ENCODE results near the gene AGR3.

Gene AGR3

GRCh38 chr7:16811551-16811950, 70.2 kb downstream of the AGR3 start:
- Histone ChIP-seq H3K27ac (ENCODE audit: low read depth, low read length) (no peak overlapping the region), H3K9ac (ENCODE audit: low read length) (no peak overlapping the region), H4K20me1 (ENCODE audit: low read depth, low read length) (no peaks in the 10 kb centered on the region), H3K79me2 (ENCODE audit: insufficient read depth, low read length) (no peaks in the 10 kb centered on the region), H3K4me3 (ENCODE audit: insufficient read depth, low read length, poor library complexity, severe bottlenecking) (no peak overlapping the region), H3K27me3 (ENCODE audit: low read length) (no peaks in the 10 kb centered on the region), H3F3A (ENCODE audit: insufficient read depth) (no peaks in the 10 kb centered on the region), H3K36me3 (ENCODE audit: low read length) (no peaks in the 10 kb centered on the region), H2AFZ (ENCODE audit: low read depth, low read length, severe bottlenecking) (no peak overlapping the region), H3K9me3 (ENCODE audit: insufficient read depth, low read length) (no peaks in the 10 kb centered on the region), H3K9me2 (replicated peaks; ENCODE audit: insufficient read depth, low read length) (no peaks in the 10 kb centered on the region), H3K4me2 (ENCODE audit: low read depth, low read length, poor library complexity, severe bottlenecking) (no peak overlapping the region)
- TF ChIP-seq EZH2phosphoT487 (conservative IDR thresholded peaks at IDR 0.05; ENCODE audit: low read length), result no peak
- TF ChIP-seq CTCF (IDR thresholded peaks at IDR 0.05; ENCODE audit: insufficient read depth, low read length, poor library complexity, severe bottlenecking), result no peak

- Histone ChIP-seq H3K4me2 (ENCODE audit: low read depth, low read length, poor library complexity, severe bottlenecking) (no peak overlapping the region), H3K4me3 (ENCODE audit: insufficient read depth, low read length, poor library complexity, severe bottlenecking) (no peak overlapping the region), H3F3A (ENCODE audit: insufficient read depth) (no peaks in the 10 kb centered on the region), H3K36me3 (ENCODE audit: low read length) (no peaks in the 10 kb centered on the region), H3K9ac (ENCODE audit: low read length) (no peak overlapping the region), H2AFZ (ENCODE audit: low read depth, low read length, severe bottlenecking) (no peak overlapping the region), H3K9me3 (ENCODE audit: insufficient read depth, low read length) (no peaks in the 10 kb centered on the region), H3K27ac (ENCODE audit: low read depth, low read length) (no peak overlapping the region), H3K27me3 (ENCODE audit: low read length) (no peaks in the 10 kb centered on the region), H3K9me2 (replicated peaks; ENCODE audit: insufficient read depth, low read length) (no peaks in the 10 kb centered on the region), H3K79me2 (ENCODE audit: insufficient read depth, low read length) (no peaks in the 10 kb centered on the region), H4K20me1 (ENCODE audit: low read depth, low read length) (no peaks in the 10 kb centered on the region)
- TF ChIP-seq CTCF (IDR thresholded peaks at IDR 0.05; ENCODE audit: insufficient read depth, low read length, poor library complexity, severe bottlenecking) (no peak), EZH2phosphoT487 (conservative IDR thresholded peaks at IDR 0.05; ENCODE audit: low read length) (no peak)
Observed at GRCh38 chr7:16810573-16810972, 71.2 kb downstream of the AGR3 start.

- no peak overlapping the region for H3K4me2 ChIP-seq (ENCODE audit: low read depth, low read length, poor library complexity, severe bottlenecking)
- H3K9me3 ChIP-seq (ENCODE audit: insufficient read depth, low read length), result no peaks in the 10 kb centered on the region
- H3F3A ChIP-seq (ENCODE audit: insufficient read depth), result no peaks in the 10 kb centered on the region
- H3K9me2 ChIP-seq (replicated peaks; ENCODE audit: insufficient read depth, low read length), result no peaks in the 10 kb centered on the region
- H3K27ac ChIP-seq (ENCODE audit: low read depth, low read length), result no peak overlapping the region
- TF ChIP-seq EZH2phosphoT487 (conservative IDR thresholded peaks at IDR 0.05; ENCODE audit: low read length) (no peak), CTCF (IDR thresholded peaks at IDR 0.05; ENCODE audit: insufficient read depth, low read length, poor library complexity, severe bottlenecking) (no peak)
- H3K27me3 ChIP-seq (ENCODE audit: low read length), result no peaks in the 10 kb centered on the region
- H3K9ac ChIP-seq (ENCODE audit: low read length), result no peak overlapping the region
- H4K20me1 ChIP-seq (ENCODE audit: low read depth, low read length), result no peaks in the 10 kb centered on the region
- no peaks in the 10 kb centered on the region for H3K36me3 ChIP-seq (ENCODE audit: low read length)
- H3K4me3 ChIP-seq (ENCODE audit: insufficient read depth, low read length, poor library complexity, severe bottlenecking), result no peak overlapping the region
- H3K79me2 ChIP-seq (ENCODE audit: insufficient read depth, low read length), result no peaks in the 10 kb centered on the region
- H2AFZ ChIP-seq (ENCODE audit: low read depth, low read length, severe bottlenecking), result no peak overlapping the region
Observed at GRCh38 chr7:16810112-16810511, 71.7 kb downstream of the AGR3 start.

Data from SU-DHL-6 (cell line).